Tibial nerve (tissue), 4 donors: ENCODE measurements around the gene TTC39A. TPM values are rescaled to one million over a fixed set of nuclear protein-coding genes. Genes with fewer than 3 reads are reported as not detected.

Source experiments
- DNase-seq, 2 donors: peaks; one replicate each; pipeline ENCODE4 v3.0.0-alpha.2; 2019; ENCODE audit warnings: low spot score in 2 of 2
- H3K27ac ChIP-seq, 4 donors: fragments of 200-600 bp; sonication (generic) in 3 of 4; one replicate each; pipeline ENCODE4 v1.5.1; 2017 to 2019; ENCODE audit warnings: mild to moderate bottlenecking in 1 of 4
- H3K27me3 ChIP-seq, 2 donors: fragments of 200-600 bp; sonication (generic) in 1 of 2; one replicate each; pipeline versions ENCODE4 v1.5.1 to v1.6.0; 2017 to 2019
- H3K36me3 ChIP-seq, 3 donors: fragments of 200-600 bp; sonication (generic); one replicate each; pipeline ENCODE4 v1.5.1; 2018 to 2019
- H3K4me1 ChIP-seq, 4 donors: fragments of 200-600 bp; sonication (generic) in 3 of 4; one replicate each; pipeline ENCODE4 v1.5.1; 2017 to 2019
- H3K4me3 ChIP-seq, 4 donors: fragments of 200-600 bp; sonication (generic) in 3 of 4; one replicate each; pipeline ENCODE4 v1.5.1; 2017 to 2019; ENCODE audit warnings: mild to moderate bottlenecking in 1 of 4, moderate library complexity in 1 of 4
- H3K9me3 ChIP-seq, 4 donors: fragments of 200-600 bp; sonication (generic) in 3 of 4; one replicate each; pipeline ENCODE4 v1.5.1; 2017 to 2019
- CTCF ChIP-seq, 5 experiments: fragments of 200-600 bp in 3 of 5; fragments of 450-650 bp in 2 of 5; sonication (generic) in 3 of 5; IDR thresholded peaks; one replicate each; pipeline ENCODE4 v1.5.1; 2016 to 2019; ENCODE audit warnings: antibody characterized with exemption in 5 of 5, mild to moderate bottlenecking in 3 of 5, moderate library complexity in 2 of 5
- EP300 ChIP-seq, 2 donors: sonication (generic); formaldehyde crosslinking; IDR thresholded peaks; one replicate each; pipeline ENCODE4 v1.6.1; 2017; ENCODE audit warnings: antibody characterized with exemption in 2 of 2, mild to moderate bottlenecking in 1 of 2
- POLR2A ChIP-seq, 2 donors: fragments of 450-650 bp; IDR thresholded peaks; one replicate each; pipeline ENCODE4 v1.6.1; 2017; ENCODE audit warnings: antibody characterized with exemption in 2 of 2, mild to moderate bottlenecking in 2 of 2, moderate library complexity in 2 of 2
- WGBS, 2 donors: methylation state at CpG; one replicate each; pipeline ENCODE4 v1.1.5; 2018; 5-methylcytosine and 5-hydroxymethylcytosine counted together
- total RNA-seq, 4 donors: library from RNA; depleted of rRNA; stranded (reverse); fragments of >200 nt; gene quantifications; one replicate each; pipeline ENCODE4 v1.1.0, GENCODE V29; 2016

The TTC39A gene
- total RNA-seq, 4 donors from 2014 or later = 0.20 to 2.4 (median 0.84) TPM; not detected in 1

GRCh38 chr1:51345300-51345687 lies 14.9 kb upstream of the TTC39A start:
- peaks cover 0 to 12% (median 0%) of the 10 kb centered on the region in 4 donors for H3K4me1 ChIP-seq
- H3K27me3 ChIP-seq = peaks cover 0 to 55% of the 10 kb centered on the region in 2 donors
- H3K36me3 ChIP-seq = peaks cover 0 to 7% (median 0%) of the 10 kb centered on the region in 3 donors
- no peak for DNase-seq
- 44 to 58% methylated on average over 6 to 13 of the region's 15 CpGs for WGBS, 2 donors
- no peak for TF ChIP-seq POLR2A (IDR thresholded peaks at IDR 0.05)
- TF ChIP-seq CTCF (IDR thresholded peaks at IDR 0.05) = no peak
- TF ChIP-seq EP300 (IDR thresholded peaks at IDR 0.05) = no peak
- H3K4me3 ChIP-seq = no peak overlapping the region
- no peaks in the 10 kb centered on the region for H3K9me3 ChIP-seq
- H3K27ac ChIP-seq = no peak overlapping the region

GRCh38 chr1:51344602-51345299 lies 14.4 kb upstream of the TTC39A start:
- H3K36me3 ChIP-seq = peaks cover 0 to 7% (median 0%) of the 10 kb centered on the region in 3 donors
- H3K4me3 ChIP-seq = no peak overlapping the region
- H3K27me3 ChIP-seq = peaks cover 0 to 55% of the 10 kb centered on the region in 2 donors
- H3K4me1 ChIP-seq = peaks cover 0 to 12% (median 0%) of the 10 kb centered on the region in 4 donors
- 6 to 12% methylated on average over 17 to 40 of the region's 60 CpGs for WGBS, 2 donors
- H3K9me3 ChIP-seq = no peaks in the 10 kb centered on the region
- H3K27ac ChIP-seq = no peak overlapping the region
- no peak for DNase-seq
- TF ChIP-seq POLR2A (IDR thresholded peaks at IDR 0.05) (no peak), EP300 (IDR thresholded peaks at IDR 0.05) (no peak), CTCF (IDR thresholded peaks at IDR 0.05) (no peak)

GRCh38 chr1:51344276-51344601 lies 13.9 kb upstream of the TTC39A start:
- Histone ChIP-seq H3K36me3 (peaks cover 0 to 7% (median 0%) of the 10 kb centered on the region in 3 donors), H3K27me3 (peaks cover 0 to 55% of the 10 kb centered on the region in 2 donors), H3K4me1 (peaks cover 0 to 12% (median 0%) of the 10 kb centered on the region in 4 donors), H3K4me3 (no peak overlapping the region), H3K9me3 (no peaks in the 10 kb centered on the region), H3K27ac (no peak overlapping the region)
- DNase-seq = no peak
- no peak for TF ChIP-seq POLR2A (IDR thresholded peaks at IDR 0.05)
- no peak for TF ChIP-seq CTCF (IDR thresholded peaks at IDR 0.05)
- TF ChIP-seq EP300 (IDR thresholded peaks at IDR 0.05) = no peak
- WGBS, 2 donors = 61 to 71% methylated on average over 7 of the region's 7 CpGs

GRCh38 chr1:51343624-51344023 lies 13.3 kb upstream of the TTC39A start:
- H3K36me3 ChIP-seq = peaks cover 0 to 7% (median 0%) of the 10 kb centered on the region in 3 donors
- DNase-seq = no peak
- 85 to 95% methylated on average over 3 of the region's 3 CpGs for WGBS, 2 donors

More at GRCh38 chr1:51343624-51344023, 13.3 kb upstream of the TTC39A start:
- TF ChIP-seq EP300 (IDR thresholded peaks at IDR 0.05) (no peak), POLR2A (IDR thresholded peaks at IDR 0.05) (no peak), CTCF (IDR thresholded peaks at IDR 0.05) (no peak)
- Histone ChIP-seq H3K9me3 (no peaks in the 10 kb centered on the region), H3K4me3 (no peak overlapping the region), H3K27me3 (peaks cover 0 to 55% of the 10 kb centered on the region in 2 donors), H3K27ac (no peak overlapping the region), H3K4me1 (peaks cover 0 to 12% (median 0%) of the 10 kb centered on the region in 4 donors)
